NK-92 treated with Interleukin-12 subunit alpha and Interleukin-12 subunit beta, amount 100 ng/mL, for 24 hours (cell line): Measurements from ENCODE around the gene AGAP1.
"Not testable (repeated sequence)": the region's sequence is repeated elsewhere in the genome, so short reads cannot be mapped to it uniquely, and the experiment has no call there.

Source experiments
- DNase-seq: peaks from one replicate; lab custom pipeline; 2025; lab: John Stamatoyannopoulos, UW

Gene AGAP1

GRCh38 chr2:235946590-235946989, 452.7 kb downstream of the AGAP1 start:
- DNase-seq: no peak

- not testable (repeated sequence) for DNase-seq
Observed at GRCh38 chr2:235947055-235947454, 453.2 kb downstream of the AGAP1 start.

DNA sequence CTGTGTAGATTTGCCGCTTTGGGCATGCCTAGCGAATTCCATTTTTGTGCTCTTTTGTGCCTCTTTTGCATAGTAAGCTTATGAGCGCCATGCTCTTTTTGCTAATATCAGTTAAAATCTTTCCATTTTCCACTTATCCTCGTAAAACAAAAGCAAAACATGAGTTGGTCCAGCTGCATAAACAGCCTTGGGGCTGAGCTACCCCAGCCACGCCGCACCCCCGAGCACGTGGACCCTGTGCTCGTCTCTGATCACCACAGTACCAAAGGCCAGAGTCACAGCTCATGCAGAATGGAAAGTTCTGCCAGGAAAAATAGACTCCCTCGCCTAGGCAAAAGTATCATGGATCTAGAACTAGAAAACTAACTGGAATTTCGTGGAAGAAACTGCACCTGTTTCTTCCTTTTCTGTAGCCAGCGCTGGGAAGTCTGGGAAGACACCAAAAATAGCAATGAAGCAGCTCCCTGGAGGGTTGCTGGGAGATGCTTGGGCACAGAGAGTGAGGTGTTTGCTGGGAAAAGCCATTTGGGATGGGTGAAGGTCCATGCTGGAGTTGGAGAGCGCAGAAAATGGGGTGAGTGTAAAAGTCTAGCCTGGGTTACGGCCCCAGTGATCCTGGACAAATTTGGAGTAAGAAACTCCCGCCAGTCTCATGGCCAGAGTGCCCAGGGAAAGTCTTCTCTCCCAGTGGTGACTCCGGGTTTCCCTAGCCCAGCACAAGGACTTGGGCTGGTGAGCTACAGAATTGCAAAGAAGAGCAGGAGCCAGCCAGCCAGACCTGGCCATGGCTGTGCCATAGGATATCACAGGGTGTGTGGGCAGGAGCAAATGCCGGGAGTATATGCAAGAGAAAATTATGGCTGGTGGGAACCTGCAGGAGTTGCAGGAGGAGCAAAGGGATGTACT, 456.0 kb downstream of the AGAP1 start:
- no peak for DNase-seq

GRCh38 chr2:235950473-235950809, 456.6 kb downstream of the AGAP1 start:
- no peak for DNase-seq

DNA sequence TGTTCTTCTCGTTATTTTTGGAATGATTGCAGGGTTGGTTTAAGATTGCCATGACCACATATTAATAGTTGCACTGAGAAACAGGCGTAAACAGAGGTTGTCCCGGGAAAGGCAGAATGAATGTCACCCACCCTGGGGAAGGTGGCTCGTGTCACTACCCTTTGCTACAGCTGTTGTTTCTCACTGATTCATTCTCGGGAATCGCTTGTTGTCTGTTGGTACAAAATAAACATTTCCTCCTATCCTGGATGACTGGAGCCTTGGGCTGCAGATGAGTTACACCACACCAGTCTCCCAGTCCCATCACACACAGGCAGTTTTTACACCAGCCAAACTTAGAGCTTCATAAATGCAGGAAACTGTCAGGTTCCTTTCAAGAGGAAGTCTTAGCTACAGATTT, 457.6 kb downstream of the AGAP1 start:
- no peak for DNase-seq

GRCh38 chr2:235951982-235952381, 458.1 kb downstream of the AGAP1 start:
- DNase-seq: peak; percentile 12

DNA sequence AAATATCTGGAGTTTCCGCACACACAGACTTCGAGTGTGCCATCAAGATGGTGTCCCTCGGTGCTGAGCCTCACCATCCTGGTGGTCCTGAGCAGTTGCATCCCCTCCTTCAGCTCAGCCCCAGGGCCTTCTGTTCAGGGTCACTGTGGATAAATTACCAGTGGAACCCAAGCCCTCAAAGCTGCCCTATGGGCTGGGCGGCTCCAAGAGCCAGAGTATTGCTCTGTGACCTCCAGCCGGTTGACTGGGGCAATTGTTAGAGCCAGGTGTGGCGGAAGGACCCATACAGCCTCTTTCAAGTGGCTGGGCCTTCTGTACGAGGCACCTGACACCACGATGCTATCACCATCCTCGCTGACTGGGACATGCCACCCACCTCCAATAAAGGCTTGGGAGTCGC, 458.9 kb downstream of the AGAP1 start:
- DNase-seq: no peak

DNA sequence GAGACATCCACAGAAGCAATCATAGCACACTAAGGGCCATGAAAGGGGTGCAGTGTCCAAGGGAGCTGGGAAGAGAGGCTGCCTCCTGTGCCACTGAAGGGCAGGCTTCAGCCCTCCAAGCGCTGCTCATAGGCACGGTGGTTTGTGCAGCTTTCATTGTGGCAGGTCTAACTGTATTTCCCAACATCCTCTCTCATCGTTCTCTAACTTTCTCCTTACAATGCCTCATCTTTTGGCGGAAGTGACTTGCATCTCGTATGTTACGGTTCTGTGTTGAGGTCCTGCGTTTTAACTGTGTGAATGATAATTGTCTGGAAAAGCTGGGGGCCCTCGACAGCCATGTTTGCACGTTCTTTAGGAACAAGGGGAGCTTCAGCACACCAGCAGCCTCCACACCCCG, 460.4 kb downstream of the AGAP1 start:
- DNase-seq: no peak

- no peak for DNase-seq
Observed at GRCh38 chr2:235954888-235955480, 461.1 kb downstream of the AGAP1 start.

DNA sequence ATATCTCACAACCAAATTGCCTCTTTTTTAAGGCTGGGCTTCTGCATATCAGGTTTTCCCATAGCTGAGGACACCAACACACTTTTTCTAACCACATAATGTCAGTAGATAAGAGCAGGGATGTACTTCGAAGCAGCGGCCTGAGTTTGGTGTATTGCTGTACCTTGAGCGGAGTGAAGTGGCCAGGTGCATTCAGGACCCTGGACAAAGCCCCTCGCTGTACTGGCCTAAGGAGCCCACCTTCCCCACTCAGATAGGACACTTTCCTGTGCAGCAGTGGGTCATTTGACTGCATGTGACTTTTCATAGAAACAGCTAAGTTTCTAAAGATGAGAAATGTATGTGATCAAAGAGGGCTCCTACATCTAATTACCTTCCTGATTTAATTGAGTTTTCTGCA, 461.8 kb downstream of the AGAP1 start:
- DNase-seq: no peak

GRCh38 chr2:235956281-235956970, 462.6 kb downstream of the AGAP1 start:
- DNase-seq: no peak

DNA sequence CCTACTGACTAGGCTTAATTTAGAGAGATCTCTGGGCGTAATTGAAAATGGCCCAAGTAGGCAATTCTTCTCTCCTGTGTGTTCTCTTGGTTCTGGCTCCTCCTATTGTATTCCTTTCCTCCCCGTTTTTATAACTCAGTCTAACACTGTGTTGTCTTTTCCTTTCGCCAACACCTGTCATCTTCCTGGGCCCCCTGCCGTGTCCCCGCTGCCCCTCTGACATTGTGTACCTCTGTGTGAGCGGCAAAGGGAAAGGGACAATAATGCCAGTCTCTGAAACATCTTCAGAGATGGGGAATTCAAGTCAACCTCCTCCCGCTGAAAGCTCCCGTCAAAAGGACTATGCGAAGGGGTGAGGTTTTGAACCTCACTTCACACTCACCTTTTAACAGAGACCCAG, 463.4 kb downstream of the AGAP1 start:
- DNase-seq: no peak

- no peak for DNase-seq
Observed at GRCh38 chr2:235958221-235958930, 464.5 kb downstream of the AGAP1 start.

DNA sequence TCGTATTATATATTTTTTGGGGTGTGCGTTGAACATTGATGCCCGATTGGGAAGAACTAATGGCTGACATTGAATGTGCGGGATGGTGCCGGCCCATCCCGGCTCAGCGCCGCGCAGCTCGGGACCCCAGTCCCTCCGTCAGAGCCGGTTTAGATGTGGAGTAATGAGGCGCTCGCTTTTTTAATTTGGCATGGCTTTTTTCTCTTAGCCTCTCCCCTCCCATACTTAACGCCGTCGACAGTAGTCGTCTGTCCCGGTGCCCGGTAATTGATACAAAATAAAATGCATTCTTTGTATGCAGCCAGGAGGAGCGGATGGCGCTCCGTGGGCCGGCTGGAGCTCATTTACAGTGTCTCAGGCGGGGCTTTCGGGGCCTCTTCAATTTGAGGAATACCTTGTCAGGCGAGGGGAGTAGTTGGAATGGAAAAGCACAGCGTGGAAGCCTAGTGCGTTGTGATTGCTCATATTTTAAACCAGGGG, 465.1 kb downstream of the AGAP1 start:
- DNase-seq: no peak

DNA sequence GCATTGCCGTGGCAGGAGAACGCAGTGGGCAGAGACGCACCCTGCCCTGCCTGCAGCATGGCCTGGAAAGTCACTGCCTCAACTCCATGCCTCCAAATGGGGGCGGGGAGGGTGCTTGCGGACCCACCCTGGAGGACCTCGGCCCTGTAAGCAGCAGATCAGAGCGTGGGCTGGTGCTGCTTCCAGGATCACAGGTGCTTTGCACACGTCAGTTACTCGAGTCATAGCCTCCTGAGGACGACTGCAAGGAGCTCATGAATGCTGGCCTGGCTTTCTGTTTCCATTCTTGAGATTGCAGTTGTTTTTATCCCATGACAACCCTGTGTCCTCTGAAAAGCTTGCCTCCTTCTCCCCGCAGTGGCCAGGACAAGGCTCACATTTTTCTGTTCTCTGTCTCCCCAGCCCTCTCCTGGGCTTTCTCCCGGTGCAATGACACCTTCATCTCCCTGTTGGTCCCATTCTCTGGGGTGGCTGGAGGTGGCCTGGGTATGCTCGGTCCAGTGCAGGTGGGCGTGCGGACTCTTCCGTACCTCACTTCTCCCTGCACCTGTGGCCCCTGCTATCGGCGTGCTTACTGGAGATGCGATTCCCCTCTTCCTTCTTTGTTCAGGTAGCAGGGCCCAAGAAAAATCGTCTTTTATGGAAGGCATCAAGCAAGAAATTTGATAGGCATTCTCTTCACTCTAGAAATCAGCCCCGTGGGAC, 466.3 kb downstream of the AGAP1 start:
- no peak for DNase-seq

GRCh38 chr2:235960716-235961640, 467.1 kb downstream of the AGAP1 start:
- DNase-seq: no peak

- no peak for DNase-seq
Observed at GRCh38 chr2:235961711-235962110, 467.9 kb downstream of the AGAP1 start.

DNA sequence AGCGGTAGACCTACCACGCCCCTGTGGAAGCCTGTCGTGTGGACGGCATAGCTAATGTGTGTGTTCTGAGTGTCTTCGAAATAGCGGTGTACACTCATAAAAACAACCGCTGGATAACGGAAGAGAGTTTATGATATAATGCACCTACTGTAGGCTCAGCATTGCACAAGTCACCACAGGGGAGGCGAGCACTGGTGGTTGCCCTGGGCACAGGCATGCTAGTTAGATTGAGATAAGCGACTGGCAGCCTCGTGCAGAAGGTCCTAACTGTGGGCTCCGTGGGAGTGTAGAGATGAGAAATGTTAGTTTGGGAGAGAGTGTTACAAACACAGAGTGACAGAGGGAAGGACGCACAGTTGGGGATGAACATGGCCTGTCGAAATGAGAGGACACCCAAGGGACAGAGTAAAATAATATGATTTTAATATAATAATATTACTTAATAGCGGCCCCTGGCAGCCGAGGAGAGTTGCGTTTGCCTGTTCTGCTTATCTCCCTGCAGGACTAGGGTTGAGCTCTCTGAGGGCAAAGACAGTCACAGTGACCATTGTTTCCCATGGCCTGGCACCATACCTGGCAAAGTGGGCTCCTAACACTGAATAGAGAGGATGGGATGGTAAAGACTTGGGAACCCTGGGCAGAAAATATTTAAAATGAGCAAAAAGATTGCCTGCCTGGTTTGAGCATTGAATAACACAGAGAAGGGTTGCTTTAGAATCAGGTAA, 470.2 kb downstream of the AGAP1 start:
- no peak for DNase-seq

DNA sequence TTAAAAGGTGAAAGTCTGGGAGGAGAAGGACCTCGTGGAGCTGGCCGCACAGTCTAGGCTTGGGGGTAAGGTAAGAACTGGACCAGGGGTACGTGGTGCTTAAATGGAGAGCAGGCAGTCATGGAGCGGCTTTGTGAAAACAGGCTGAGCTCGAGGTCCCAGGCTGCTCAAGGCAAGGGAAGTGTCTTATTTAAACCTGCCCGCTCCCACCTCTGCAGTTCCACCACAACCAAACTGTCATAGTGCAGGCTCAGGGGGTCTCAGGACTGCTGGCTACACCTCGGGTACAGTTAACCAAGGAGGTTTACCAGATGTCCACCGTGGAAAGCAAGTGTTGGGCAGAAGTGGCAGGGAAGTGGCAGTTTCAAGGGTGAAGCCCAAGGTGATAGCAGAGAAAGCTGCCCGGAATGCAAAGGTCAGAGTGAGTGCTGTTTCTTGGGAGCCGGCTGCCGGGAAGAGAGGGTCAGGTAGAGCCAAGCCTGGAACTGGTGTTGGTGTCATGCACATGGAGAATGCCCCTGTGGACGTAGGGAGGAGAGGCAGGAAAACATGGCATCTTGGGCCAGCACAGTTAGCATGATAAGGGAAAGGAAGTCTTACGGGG, 471.0 kb downstream of the AGAP1 start:
- no peak for DNase-seq
